ENCODE measurements around the gene ARFIP2. TPM values are rescaled to one million over a fixed set of nuclear protein-coding genes. Genes with fewer than 3 reads are reported as not detected.
"Not testable (repeated sequence)": the region's sequence is repeated elsewhere in the genome, so short reads cannot be mapped to it uniquely, and the experiment has no call there.

ARFIP2 gene
- total RNA-seq, 1 donor from 2014 or later = 71.8 TPM

- Histone ChIP-seq H3K27me3 (ENCODE audit: insufficient read depth, low read length) (no peaks in the 10 kb centered on the region), H4K20me1 (ENCODE audit: insufficient read depth, low read length) (peaks cover 4% of the 10 kb centered on the region), H3K9ac (ENCODE audit: low read length) (no peak overlapping the region), H3K4me3 (ENCODE audit: insufficient read depth, low read depth, low read length) (no peak overlapping the region), H3K9me3 (ENCODE audit: insufficient read depth, low read depth, low read length) (no peaks in the 10 kb centered on the region), H3K79me2 (ENCODE audit: insufficient read depth, low read length) (no peaks in the 10 kb centered on the region), H3K36me3 (ENCODE audit: insufficient read depth, low read length) (no peaks in the 10 kb centered on the region), H3K27ac (ENCODE audit: low read depth, low read length) (no peak overlapping the region), H3K4me1 (ENCODE audit: insufficient read depth, low read length) (no peaks in the 10 kb centered on the region), H3K4me2 (ENCODE audit: low read length) (no peak overlapping the region), H2AFZ (ENCODE audit: low read depth, low read length) (no peak overlapping the region)
- H3K4me1 Mint-ChIP-seq (ENCODE audit: low read depth, unreplicated experiment) = peaks cover 6% of the 10 kb centered on the region
- peaks cover 5% of the 10 kb centered on the region for H3K36me3 Mint-ChIP-seq (ENCODE audit: low read depth, unreplicated experiment)
- H3K9me3 Mint-ChIP-seq (ENCODE audit: unreplicated experiment) = no peaks in the 10 kb centered on the region
- H3K27ac Mint-ChIP-seq (ENCODE audit: unreplicated experiment) = no peak overlapping the region
- TF ChIP-seq EZH2 (IDR thresholded peaks at IDR 0.05; ENCODE audit: insufficient read depth, low read length) (no peak), CTCF (IDR thresholded peaks at IDR 0.05; ENCODE audit: insufficient read depth, low read depth, low read length) (no peak)
- H3K4me3 Mint-ChIP-seq (ENCODE audit: unreplicated experiment) = no peak overlapping the region
- FAIRE-seq (no peak), DNase-seq (ENCODE audit: low read depth) (no peak)
- no peaks in the 10 kb centered on the region for H3K27me3 Mint-ChIP-seq (ENCODE audit: low read depth, unreplicated experiment)
Observed at GRCh38 chr11:6529266-6529665, 48.1 kb upstream of the ARFIP2 start.

- no peaks in the 10 kb centered on the region for H3K27me3 Mint-ChIP-seq (ENCODE audit: low read depth, unreplicated experiment)
- DNase-seq (ENCODE audit: low read depth) = no peak
- no peak for FAIRE-seq
- peaks cover 2% of the 10 kb centered on the region for H3K4me1 ChIP-seq (ENCODE audit: insufficient read depth, low read length)
- no peaks in the 10 kb centered on the region for H3K9me3 ChIP-seq (ENCODE audit: insufficient read depth, low read depth, low read length)
- no peaks in the 10 kb centered on the region for H3K36me3 Mint-ChIP-seq (ENCODE audit: low read depth, unreplicated experiment)
- no peak overlapping the region for H3K27ac ChIP-seq (ENCODE audit: low read depth, low read length)
- no peaks in the 10 kb centered on the region for H4K20me1 ChIP-seq (ENCODE audit: insufficient read depth, low read length)
- H3K27me3 ChIP-seq (ENCODE audit: insufficient read depth, low read length) = no peaks in the 10 kb centered on the region
- H3K9ac ChIP-seq (ENCODE audit: low read length) = no peak overlapping the region
- H3K4me1 Mint-ChIP-seq (ENCODE audit: low read depth, unreplicated experiment) = peaks cover 13% of the 10 kb centered on the region
- no peak overlapping the region for H3K4me2 ChIP-seq (ENCODE audit: low read length)
- H3K4me3 ChIP-seq (ENCODE audit: insufficient read depth, low read depth, low read length) = no peak overlapping the region
- H3K79me2 ChIP-seq (ENCODE audit: insufficient read depth, low read length) = no peaks in the 10 kb centered on the region
- H2AFZ ChIP-seq (ENCODE audit: low read depth, low read length) = no peak overlapping the region
- no peak for TF ChIP-seq EZH2 (IDR thresholded peaks at IDR 0.05; ENCODE audit: insufficient read depth, low read length)
- TF ChIP-seq CTCF (IDR thresholded peaks at IDR 0.05; ENCODE audit: insufficient read depth, low read depth, low read length) = no peak
- H3K9me3 Mint-ChIP-seq (ENCODE audit: unreplicated experiment) = no peaks in the 10 kb centered on the region
- H3K27ac Mint-ChIP-seq (ENCODE audit: unreplicated experiment) = no peak overlapping the region
- no peaks in the 10 kb centered on the region for H3K36me3 ChIP-seq (ENCODE audit: insufficient read depth, low read length)
- H3K4me3 Mint-ChIP-seq (ENCODE audit: unreplicated experiment) = no peak overlapping the region
Observed at GRCh38 chr11:6526411-6527135, 45.4 kb upstream of the ARFIP2 start.

GRCh38 chr11:6523253-6523652, 42.1 kb upstream of the ARFIP2 start:
- no peaks in the 10 kb centered on the region for H3K9me3 Mint-ChIP-seq (ENCODE audit: unreplicated experiment)
- H3K4me1 Mint-ChIP-seq (ENCODE audit: low read depth, unreplicated experiment) = peaks cover 22% of the 10 kb centered on the region
- FAIRE-seq (no peak), DNase-seq (ENCODE audit: low read depth) (peak; percentile 71)
- Histone ChIP-seq H3K4me3 (ENCODE audit: insufficient read depth, low read depth, low read length) (no peak overlapping the region), H3K27ac (ENCODE audit: low read depth, low read length) (no peak overlapping the region), H3K36me3 (ENCODE audit: insufficient read depth, low read length) (no peaks in the 10 kb centered on the region), H3K4me1 (ENCODE audit: insufficient read depth, low read length) (peaks cover 2% of the 10 kb centered on the region), H3K79me2 (ENCODE audit: insufficient read depth, low read length) (no peaks in the 10 kb centered on the region), H3K9me3 (ENCODE audit: insufficient read depth, low read depth, low read length) (no peaks in the 10 kb centered on the region), H4K20me1 (ENCODE audit: insufficient read depth, low read length) (no peaks in the 10 kb centered on the region), H3K4me2 (ENCODE audit: low read length) (no peak overlapping the region), H3K9ac (ENCODE audit: low read length) (no peak overlapping the region), H3K27me3 (ENCODE audit: insufficient read depth, low read length) (no peaks in the 10 kb centered on the region), H2AFZ (ENCODE audit: low read depth, low read length) (no peak overlapping the region)
- peak overlapping the region; percentile 18 for H3K27ac Mint-ChIP-seq (ENCODE audit: unreplicated experiment)
- H3K36me3 Mint-ChIP-seq (ENCODE audit: low read depth, unreplicated experiment) = peaks cover 5% of the 10 kb centered on the region
- peak overlapping the region; percentile 0 for H3K4me3 Mint-ChIP-seq (ENCODE audit: unreplicated experiment)
- TF ChIP-seq CTCF (IDR thresholded peaks at IDR 0.05; ENCODE audit: insufficient read depth, low read depth, low read length) (no peak), EZH2 (IDR thresholded peaks at IDR 0.05; ENCODE audit: insufficient read depth, low read length) (no peak)
- no peaks in the 10 kb centered on the region for H3K27me3 Mint-ChIP-seq (ENCODE audit: low read depth, unreplicated experiment)

- not testable (repeated sequence) for H3K27ac Mint-ChIP-seq (ENCODE audit: unreplicated experiment); FAIRE-seq; H4K20me1 ChIP-seq (ENCODE audit: insufficient read depth, low read length); H3K4me3 ChIP-seq (ENCODE audit: insufficient read depth, low read depth, low read length); H3K4me1 ChIP-seq (ENCODE audit: insufficient read depth, low read length); H2AFZ ChIP-seq (ENCODE audit: low read depth, low read length); H3K79me2 ChIP-seq (ENCODE audit: insufficient read depth, low read length); H3K9me3 Mint-ChIP-seq (ENCODE audit: unreplicated experiment); H3K9me3 ChIP-seq (ENCODE audit: insufficient read depth, low read depth, low read length); H3K36me3 Mint-ChIP-seq (ENCODE audit: low read depth, unreplicated experiment); H3K27me3 ChIP-seq (ENCODE audit: insufficient read depth, low read length); H3K36me3 ChIP-seq (ENCODE audit: insufficient read depth, low read length); H3K4me3 Mint-ChIP-seq (ENCODE audit: unreplicated experiment); H3K4me2 ChIP-seq (ENCODE audit: low read length); DNase-seq (ENCODE audit: low read depth); H3K27me3 Mint-ChIP-seq (ENCODE audit: low read depth, unreplicated experiment); H3K27ac ChIP-seq (ENCODE audit: low read depth, low read length); H3K9ac ChIP-seq (ENCODE audit: low read length)
- H3K4me1 Mint-ChIP-seq (ENCODE audit: low read depth, unreplicated experiment) = peaks cover 22% of the 10 kb centered on the region
Observed at GRCh38 chr11:6521946-6522345, 40.8 kb upstream of the ARFIP2 start.
